Common myeloid progenitor, CD34-positive (primary cell): ENCODE results near the gene ATP8B3.

ENCODE experiments used
- CTCF ChIA-PET: fragments of 350-600 bp; sonication (Branson Sonifier 250); formaldehyde crosslinking; loops from one replicate; lab custom pipeline; 2021; ENCODE audit warnings: antibody characterized with exemption; lab: Charles Lee
- POLR2A ChIA-PET: fragments of 350-600 bp; sonication (Branson Sonifier 250); formaldehyde crosslinking; loops from one replicate; lab custom pipeline; 2021; ENCODE audit warnings: antibody characterized with exemption; lab: Charles Lee
- DNase-seq, 3 donors: peaks; one replicate each; pipeline versions ENCODE4 v3.0.0 to v3.0.0-alpha.2; 2013
- H3K27ac ChIP-seq, 2 experiments: 1 replicate in 1 of 2; 2 replicates in 1 of 2; pipeline ENCODE4 v1.7.0; 2013; ENCODE audit warnings: inconsistent platforms in 2 of 2, low read length in 2 of 2, mild to moderate bottlenecking in 2 of 2, low read depth in 1 of 2, moderate library complexity in 1 of 2; ENCODE audit not compliant: severe bottlenecking in 2 of 2, insufficient read depth in 1 of 2, poor library complexity in 1 of 2
- H3K27me3 ChIP-seq, 5 experiments: replicated peaks in 2 of 5; 1 replicate in 3 of 5; 2 replicates in 2 of 5; pipeline versions ENCODE4 v1.6.1 to v1.7.0; 2013; ENCODE audit warnings: low read length in 4 of 5, mild to moderate bottlenecking in 2 of 5, moderate library complexity in 2 of 5, inconsistent platforms in 1 of 5; ENCODE audit not compliant: insufficient read depth in 5 of 5, control insufficient read depth in 4 of 5
- H3K36me3 ChIP-seq, 4 experiments: 1 replicate in 2 of 4; 2 replicates in 2 of 4; pipeline versions ENCODE4 v1.6.1 to v1.7.0; 2013; ENCODE audit warnings: low read length in 3 of 4, control low read depth in 1 of 4, mild to moderate bottlenecking in 1 of 4; ENCODE audit not compliant: control insufficient read depth in 4 of 4, insufficient read depth in 4 of 4
- H3K4me1 ChIP-seq, 4 experiments: 1 replicate in 3 of 4; 2 replicates in 1 of 4; pipeline versions ENCODE4 v1.6.1 to v1.7.1; 2013; ENCODE audit warnings: low read length in 3 of 4, mild to moderate bottlenecking in 3 of 4, control low read depth in 1 of 4, inconsistent platforms in 1 of 4, moderate library complexity in 1 of 4; ENCODE audit not compliant: control insufficient read depth in 4 of 4, insufficient read depth in 4 of 4; ENCODE audit errors: control extremely low read depth in 1 of 4
- H3K4me3 ChIP-seq, 7 experiments: 1 replicate in 4 of 7; 2 replicates in 3 of 7; pipeline versions ENCODE4 v1.5.1 to v1.7.0; 2013; ENCODE audit warnings: mild to moderate bottlenecking in 7 of 7, low read length in 6 of 7, moderate library complexity in 6 of 7, inconsistent platforms in 2 of 7, low read depth in 2 of 7, control low read depth in 1 of 7; ENCODE audit not compliant: insufficient read depth in 4 of 7, control insufficient read depth in 1 of 7; ENCODE audit errors: extremely low read depth in 1 of 7
- H3K9me3 ChIP-seq, 5 experiments: 1 replicate in 4 of 5; 2 replicates in 1 of 5; pipeline versions ENCODE4 v1.6.1 to v1.7.1; 2013; ENCODE audit warnings: low read length in 4 of 5, mild to moderate bottlenecking in 2 of 5, inconsistent platforms in 1 of 5, low read depth in 1 of 5, moderate library complexity in 1 of 5; ENCODE audit not compliant: control insufficient read depth in 4 of 5, insufficient read depth in 2 of 5; ENCODE audit errors: control extremely low read depth in 1 of 5
- WGBS: methylation state at CpG from one replicate; pipeline ENCODE4 v1.1.5; 2013; ENCODE audit not compliant: insufficient coverage; 5-methylcytosine and 5-hydroxymethylcytosine counted together

The ATP8B3 gene

GRCh38 chr19:1851654-1852580, 39.8 kb upstream of the ATP8B3 start:
- POLR2A ChIA-PET = interaction anchor here (1.1 kb wide), 1 partner anchor 24 kb away, joined by 3 read pairs; no protein-coding TSS in a partner anchor

GRCh38 chr19:1850809-1851653, 39.0 kb upstream of the ATP8B3 start:
- Histone ChIP-seq H3K4me3 (peak overlapping the region in 5 of 7 experiments; percentile 29 to 75 (median 65)), H3K9me3 (no peaks in the 10 kb centered on the region), H3K27ac (peak overlapping the region in 1 of 2 experiments; percentile 68), H3K4me1 (peaks cover 5 to 84% (median 76%) of the 10 kb centered on the region in 4 experiments), H3K36me3 (peaks cover 0 to 25% (median 2%) of the 10 kb centered on the region in 4 experiments), H3K27me3 (no peaks in the 10 kb centered on the region)
- ChIA-PET CTCF (interaction anchor here (1.2 to 5.7 kb wide), 2 partner anchors 12 to 25 kb away, joined by 5 to 50 read pairs; no protein-coding TSS in a partner anchor), POLR2A (interaction anchor here (1.1 kb wide), 1 partner anchor 25 kb away, joined by 3 read pairs; no protein-coding TSS in a partner anchor)
- no peak for DNase-seq
- 71% methylated on average over 25 of the region's 31 CpGs for WGBS

More at GRCh38 chr19:1851654-1852580, 39.8 kb upstream of the ATP8B3 start:
- Histone ChIP-seq H3K4me3 (peak overlapping the region in 5 of 7 experiments; percentile 29 to 75 (median 65)), H3K9me3 (no peaks in the 10 kb centered on the region), H3K4me1 (peaks cover 5 to 82% (median 75%) of the 10 kb centered on the region in 4 experiments), H3K27ac (peak overlapping the region; percentile 40 to 79), H3K36me3 (peaks cover 0 to 20% (median 0%) of the 10 kb centered on the region in 4 experiments), H3K27me3 (no peaks in the 10 kb centered on the region)
- WGBS = 10% methylated on average over 55 of the region's 66 CpGs
- CTCF ChIA-PET = interaction anchor here (1.2 to 5.7 kb wide), 2 partner anchors 13 to 26 kb away, joined by 5 to 50 read pairs; no protein-coding TSS in a partner anchor
- peak; percentile 57 to 88 (median 87) for DNase-seq

- 90% methylated on average over 9 of the region's 10 CpGs for WGBS
- CTCF ChIA-PET = interaction anchor here (5.7 kb wide), 1 partner anchor 11 kb away, joined by 50 read pairs; no protein-coding TSS in a partner anchor
Observed at GRCh38 chr19:1849886-1850398, 37.9 kb upstream of the ATP8B3 start.

GRCh38 chr19:1849132-1849474, 37.0 kb upstream of the ATP8B3 start:
- ChIA-PET POLR2A (interaction anchor here (1.7 kb wide), 1 partner anchor 13 kb away, joined by 5 read pairs; no protein-coding TSS in a partner anchor), CTCF (interaction anchor here (1.0 to 5.7 kb wide), 2 partner anchors 8 to 10 kb away, joined by 3 to 50 read pairs; no protein-coding TSS in a partner anchor)
- Histone ChIP-seq H3K4me3 (peak overlapping the region in 1 of 7 experiments; percentile 32), H3K36me3 (peaks cover 0 to 43% (median 9%) of the 10 kb centered on the region in 4 experiments), H3K27me3 (no peaks in the 10 kb centered on the region), H3K27ac (peak overlapping the region in 1 of 2 experiments; percentile 99), H3K9me3 (no peaks in the 10 kb centered on the region), H3K4me1 (peaks cover 5 to 76% (median 67%) of the 10 kb centered on the region in 4 experiments)
- no peak for DNase-seq
- 69% methylated on average over 4 of the region's 5 CpGs for WGBS

More at GRCh38 chr19:1849886-1850398, 37.9 kb upstream of the ATP8B3 start:
- H3K36me3 ChIP-seq = peaks cover 0 to 36% (median 6%) of the 10 kb centered on the region in 4 experiments
- H3K9me3 ChIP-seq = no peaks in the 10 kb centered on the region
- POLR2A ChIA-PET = interaction anchor here (1.7 kb wide), 1 partner anchor 14 kb away, joined by 5 read pairs; no protein-coding TSS in a partner anchor
- peaks cover 5 to 84% (median 71%) of the 10 kb centered on the region in 4 experiments for H3K4me1 ChIP-seq
- H3K27me3 ChIP-seq = no peaks in the 10 kb centered on the region
- H3K4me3 ChIP-seq = no peak overlapping the region
- H3K27ac ChIP-seq = no peak overlapping the region
- DNase-seq = no peak

- Histone ChIP-seq H3K36me3 (peaks cover 0 to 48% (median 10%) of the 10 kb centered on the region in 4 experiments), H3K27me3 (no peaks in the 10 kb centered on the region), H3K4me1 (peaks cover 5 to 73% (median 62%) of the 10 kb centered on the region in 4 experiments), H3K4me3 (peak within 1 kb of the TSS; percentile 61 to 100 (median 90)), H3K27ac (peak within 1 kb of the TSS; percentile 96 to 99), H3K9me3 (no peaks in the 10 kb centered on the region)
- POLR2A ChIA-PET = interaction anchor here (1.7 kb wide), 1 partner anchor 12 kb away, joined by 5 read pairs; no protein-coding TSS in a partner anchor
- CTCF ChIA-PET = interaction anchor here (1.0 to 5.7 kb wide), 2 partner anchors 9 kb away, joined by 3 to 50 read pairs; no protein-coding TSS in a partner anchor
- DNase-seq = peak; percentile 95 to 97 (median 97)
- under 1% methylated on average over 52 of the region's 60 CpGs for WGBS
Observed at GRCh38 chr19:1848399-1849131, 36.5 kb upstream of the ATP8B3 start, which contains the start of gene REXO1. Gene REXO1, minus strand, starts transcription at chr19:1848483. Its CDS starts 125 bp downstream, at chr19:1848358.
